Peyer's patch (tissue), 4 donors: ENCODE results near the gene RXRA.

Experiments used
- POLR2A ChIP-seq, 2 donors: fragments of 450-650 bp; IDR thresholded peaks; one replicate each; pipeline ENCODE4 v1.5.1; 2017; ENCODE audit warnings: antibody characterized with exemption in 2 of 2, mild to moderate bottlenecking in 2 of 2, moderate library complexity in 2 of 2
- TF ChIP-seq, protein P1 (sequence below), 6 experiments: fragments of 450-650 bp in 4 of 6; fragments of 200-600 bp in 2 of 6; sonication (generic) in 1 of 6; IDR thresholded peaks; one replicate each; pipeline ENCODE4 v1.5.1; 2017 to 2019; ENCODE audit warnings: antibody characterized with exemption in 6 of 6, mild to moderate bottlenecking in 3 of 6, moderate library complexity in 1 of 6

GRCh38 chr9:134452728-134453127 lies 126.5 kb downstream of the RXRA start:
- TF ChIP-seq, protein P1, sequence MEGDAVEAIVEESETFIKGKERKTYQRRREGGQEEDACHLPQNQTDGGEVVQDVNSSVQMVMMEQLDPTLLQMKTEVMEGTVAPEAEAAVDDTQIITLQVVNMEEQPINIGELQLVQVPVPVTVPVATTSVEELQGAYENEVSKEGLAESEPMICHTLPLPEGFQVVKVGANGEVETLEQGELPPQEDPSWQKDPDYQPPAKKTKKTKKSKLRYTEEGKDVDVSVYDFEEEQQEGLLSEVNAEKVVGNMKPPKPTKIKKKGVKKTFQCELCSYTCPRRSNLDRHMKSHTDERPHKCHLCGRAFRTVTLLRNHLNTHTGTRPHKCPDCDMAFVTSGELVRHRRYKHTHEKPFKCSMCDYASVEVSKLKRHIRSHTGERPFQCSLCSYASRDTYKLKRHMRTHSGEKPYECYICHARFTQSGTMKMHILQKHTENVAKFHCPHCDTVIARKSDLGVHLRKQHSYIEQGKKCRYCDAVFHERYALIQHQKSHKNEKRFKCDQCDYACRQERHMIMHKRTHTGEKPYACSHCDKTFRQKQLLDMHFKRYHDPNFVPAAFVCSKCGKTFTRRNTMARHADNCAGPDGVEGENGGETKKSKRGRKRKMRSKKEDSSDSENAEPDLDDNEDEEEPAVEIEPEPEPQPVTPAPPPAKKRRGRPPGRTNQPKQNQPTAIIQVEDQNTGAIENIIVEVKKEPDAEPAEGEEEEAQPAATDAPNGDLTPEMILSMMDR (IDR thresholded peaks at IDR 0.05), result no peak
- TF ChIP-seq POLR2A (IDR thresholded peaks at IDR 0.05), result no peak
